ENCODE measurements around the gene OR5D14. TPM values are rescaled to one million over a fixed set of nuclear protein-coding genes. Genes with fewer than 3 reads are reported as not detected.

OR5D14 gene
- total RNA-seq, 4 donors from 2014 or later = not detected

- H3K4me3 ChIP-seq (ENCODE audit: low read depth, poor library complexity, severe bottlenecking) = no peak within 1 kb of the TSS
- intact Hi-C loops (cut with DNase I; ENCODE audit: low total_unique reads) = no loop called here
- DNase-seq (ENCODE audit: low spot score in 2 of 2) = no peak
- TF ChIP-seq POLR2A (IDR thresholded peaks at IDR 0.05) = no peak
- TF ChIP-seq CTCF (IDR thresholded peaks at IDR 0.05) = no peak
- WGBS, 2 donors = 76 to 85% methylated on average over 5 of the region's 5 CpGs
Observed at GRCh38 chr11:55819330-55819729, 24.0 kb downstream of the OR5D14 start, which contains the start of gene OR5D18. Gene OR5D18, plus strand, starts transcription at chr11:55819630. Its CDS starts 0 bp downstream, at chr11:55819630.

- DNase-seq (ENCODE audit: low spot score in 2 of 2) = no peak
- TF ChIP-seq CTCF (IDR thresholded peaks at IDR 0.05) (no peak), POLR2A (IDR thresholded peaks at IDR 0.05) (no peak)
- intact Hi-C loops (cut with DNase I; ENCODE audit: low total_unique reads) = no loop called here
- no peak within 1 kb of the TSS for H3K4me3 ChIP-seq (ENCODE audit: low read depth, poor library complexity, severe bottlenecking)
Observed at GRCh38 chr11:55826919-55827318, 31.6 kb downstream of the OR5D14 start, which contains the start of gene OR5L2. Gene OR5L2, plus strand, starts transcription at chr11:55827219. Its CDS starts 0 bp downstream, at chr11:55827219.

GRCh38 chr11:55838452-55838851 is 43.1 kb downstream of the OR5D14 start, which contains the start of gene OR5D16:
Gene OR5D16, plus strand, starts transcription at chr11:55838752. Its CDS starts 0 bp downstream, at chr11:55838752.
- no peak for DNase-seq (ENCODE audit: low spot score in 2 of 2)
- intact Hi-C loops (cut with DNase I; ENCODE audit: low total_unique reads) = no loop called here
- H3K4me3 ChIP-seq (ENCODE audit: low read depth, poor library complexity, severe bottlenecking) = no peak within 1 kb of the TSS
- WGBS, 2 donors = 24 to 29% methylated on average over 3 of the region's 3 CpGs
- TF ChIP-seq POLR2A (IDR thresholded peaks at IDR 0.05) = no peak
- TF ChIP-seq CTCF (IDR thresholded peaks at IDR 0.05) = no peak

Other genes starting within 250 kb of the OR5D14 start
- gene OR4C15, start 241.1 kb upstream of the OR5D14 start, total RNA-seq = not detected
- gene OR4C16, start 223.4 kb upstream of the OR5D14 start, total RNA-seq = not detected
- not detected for gene OR4C11, start 187.9 kb upstream of the OR5D14 start, total RNA-seq
- not detected for gene OR4P4, start 160.4 kb upstream of the OR5D14 start, total RNA-seq
- not detected for gene OR4S2, start 147.2 kb upstream of the OR5D14 start, total RNA-seq
- not detected for gene OR4C6, start 133.4 kb upstream of the OR5D14 start, total RNA-seq
- not detected for gene OR5D13, start 22.1 kb upstream of the OR5D14 start, total RNA-seq
- not detected for gene OR5L1, start 15.8 kb downstream of the OR5D14 start, total RNA-seq
- gene OR5D18, start 24.1 kb downstream of the OR5D14 start, total RNA-seq = not detected
- gene OR5L2, start 31.7 kb downstream of the OR5D14 start, total RNA-seq = not detected
- gene OR5D16, start 43.2 kb downstream of the OR5D14 start, total RNA-seq = not detected
- not detected for gene TRIM51, start 87.7 kb downstream of the OR5D14 start, total RNA-seq
- gene OR5W2, start 119.0 kb downstream of the OR5D14 start, total RNA-seq = not detected
- not detected for gene OR5I1, start 140.8 kb downstream of the OR5D14 start, total RNA-seq
- gene OR10AG1, start 174.4 kb downstream of the OR5D14 start, total RNA-seq = not detected
- not detected for gene OR5F1, start 199.1 kb downstream of the OR5D14 start, total RNA-seq
- not detected for gene OR5AS1, start 232.1 kb downstream of the OR5D14 start, total RNA-seq

Measured in lower leg skin (tissue), 4 donors.